A549 (cell line): Measurements from ENCODE around the gene QSER1. TPM values are rescaled to one million over a fixed set of nuclear protein-coding genes. Genes with fewer than 3 reads are reported as not detected.

Source experiments
- ATAC-seq, 2 experiments: fragments of 200-7000 bp in 1 of 2; fragments of >200 bp in 1 of 2; cut with Nextera tagmentation in 1 of 2; cut with Tn5 transposase in 1 of 2; 3 replicates each; pipeline versions ENCODE4 v1.8.0 to v1.9.1; 2018 to 2020; ENCODE audit warnings: mild to moderate bottlenecking in 1 of 2, moderate library complexity in 1 of 2
- CTCF ChIA-PET: fragments of 300-600 bp; sonication (Branson Sonifier 250); formaldehyde crosslinking; extraction: SDS; loops from one replicate; lab custom pipeline; 2021; ENCODE audit warnings: antibody characterized with exemption, inconsistent platforms; lab: Yijun Ruan, JAX
- POLR2A ChIA-PET: fragments of 350-600 bp; formaldehyde crosslinking; extraction: SDS; loops from one replicate; lab custom pipeline; 2021; ENCODE audit warnings: antibody characterized with exemption, inconsistent platforms; lab: Yijun Ruan, JAX
- DNase-seq, 2 experiments: peaks; one replicate each; pipeline versions ENCODE4 v3.0.0 to v3.0.0-alpha.2; 2011 to 2016; ENCODE audit warnings: low read depth in 1 of 2, low spot score in 1 of 2
- FAIRE-seq: peaks from 2 replicates; lab custom pipeline; 2011; peaks lifted over from hg19 to GRCh38; lab: Jason Lieb, UNC
- H3K27ac ChIP-seq, 2 experiments: fragments of >200 bp; sonication (Bioruptor Twin); formaldehyde crosslinking; 3 replicates each; pipeline ENCODE4 v1.5.1; 2016 to 2017
- H3K4me1 ChIP-seq: fragments of >200 bp; sonication (Bioruptor Twin); formaldehyde crosslinking; 3 replicates; pipeline ENCODE4 v1.6.1; 2016
- H3K4me2 ChIP-seq: fragments of >200 bp; sonication (Bioruptor Twin); formaldehyde crosslinking; 3 replicates; pipeline ENCODE4 v1.6.1; 2016
- H3K4me3 ChIP-seq: fragments of >200 bp; sonication (Bioruptor Twin); formaldehyde crosslinking; 3 replicates; pipeline ENCODE4 v1.5.1; 2016
- H3K9me3 ChIP-seq: fragments of >200 bp; sonication (Bioruptor Twin); formaldehyde crosslinking; 3 replicates; pipeline ENCODE4 v1.6.1; 2016
- ATOH8 ChIP-seq: fragments of 250-450 bp; sonication (Bioruptor Pico); IDR thresholded peaks from 2 replicates; pipeline ENCODE4 v1.5.0; 2020; ENCODE audit warnings: low read depth, mild to moderate bottlenecking, moderate library complexity
- BHLHE40 ChIP-seq: IDR thresholded peaks from 2 replicates; pipeline ENCODE4 v1.6.1; 2012; ENCODE audit warnings: low read depth, low read length, inconsistent platforms
- CHD2 ChIP-seq: fragments of 150-350 bp; IDR thresholded peaks from 2 replicates; pipeline ENCODE4 v1.6.1; 2014; ENCODE audit warnings: low read length; ENCODE audit not compliant: partially characterized antibody
- EHMT2 ChIP-seq: fragments of 200-600 bp; sonication (generic); IDR thresholded peaks from 2 replicates; pipeline ENCODE4 v1.6.1; 2016; ENCODE audit warnings: antibody characterized with exemption, low read depth, mild to moderate bottlenecking, moderate library complexity
- ELK1 ChIP-seq: fragments of 150-350 bp; IDR thresholded peaks from 2 replicates; pipeline ENCODE4 v1.6.1; 2014; ENCODE audit warnings: low read depth, mild to moderate bottlenecking, low read length
- ESRRA ChIP-seq: fragments of 150-350 bp; IDR thresholded peaks from 2 replicates; pipeline ENCODE4 v1.6.1; 2014; ENCODE audit warnings: mild to moderate bottlenecking, low read length, borderline replicate concordance
- FOSL2 ChIP-seq, 2 experiments: fragments of 450-650 bp in 1 of 2; fragments of >200 bp in 1 of 2; sonication (Bioruptor Twin) in 1 of 2; formaldehyde crosslinking; IDR thresholded peaks; 2 replicates each; pipeline versions ENCODE4 v1.5.0 to v1.6.1; 2016 to 2020; ENCODE audit warnings: mild to moderate bottlenecking in 1 of 2, moderate library complexity in 1 of 2
- GATA3 ChIP-seq: IDR thresholded peaks from 2 replicates; pipeline ENCODE4 v1.6.1; 2012; ENCODE audit warnings: borderline replicate concordance
- HDAC2 ChIP-seq: fragments of 200-600 bp; sonication (generic); IDR thresholded peaks from 2 replicates; pipeline ENCODE4 v1.6.1; 2016
- HEYL ChIP-seq: fragments of 250-450 bp; sonication (Bioruptor Pico); IDR thresholded peaks from 2 replicates; pipeline ENCODE4 v1.8.0; 2021; ENCODE audit warnings: mild to moderate bottlenecking, moderate library complexity
- HOXA7 ChIP-seq: fragments of 250-450 bp; sonication (Bioruptor Pico); IDR thresholded peaks from 2 replicates; pipeline ENCODE4 v1.5.0; 2020; ENCODE audit warnings: mild to moderate bottlenecking, moderate library complexity
- HOXB13 ChIP-seq: fragments of 250-450 bp; sonication (Bioruptor Pico); IDR thresholded peaks from 2 replicates; pipeline ENCODE4 v1.5.0; 2020; ENCODE audit warnings: low read depth, mild to moderate bottlenecking, moderate library complexity
- JUN ChIP-seq, 2 experiments: fragments of >200 bp; sonication (Bioruptor Twin); formaldehyde crosslinking; IDR thresholded peaks; 2 replicates in 1 of 2; 3 replicates in 1 of 2; pipeline ENCODE4 v1.6.1; 2016 to 2017
- JUNB ChIP-seq: fragments of >200 bp; sonication (Bioruptor Twin); formaldehyde crosslinking; IDR thresholded peaks from 2 replicates; pipeline ENCODE4 v1.6.1; 2016
- KDM5A ChIP-seq: fragments of 200-600 bp; sonication (generic); IDR thresholded peaks from 2 replicates; pipeline ENCODE4 v1.6.1; 2016; ENCODE audit warnings: antibody characterized with exemption, mild to moderate bottlenecking
- NR3C1 ChIP-seq: fragments of >200 bp; sonication (Bioruptor Twin); formaldehyde crosslinking; IDR thresholded peaks from 3 replicates; pipeline ENCODE4 v1.6.1; 2017
- POLR2A ChIP-seq: IDR thresholded peaks from 2 replicates; pipeline ENCODE4 v1.6.1; 2012; ENCODE audit warnings: mild to moderate bottlenecking, low read length
- POLR2AphosphoS2 ChIP-seq: conservative IDR thresholded peaks from 2 replicates; pipeline ENCODE4 v1.6.1; 2012; ENCODE audit warnings: low read length, improper control_type of control experiment, inconsistent platforms
- RCOR1 ChIP-seq: fragments of 150-350 bp; IDR thresholded peaks from 2 replicates; pipeline ENCODE4 v1.6.1; 2014; ENCODE audit warnings: antibody characterized with exemption, low read length, low read depth
- REST ChIP-seq: fragments of 200-600 bp; sonication (generic); IDR thresholded peaks from 2 replicates; pipeline ENCODE4 v1.6.1; 2016; ENCODE audit warnings: antibody characterized with exemption, mild to moderate bottlenecking, moderate library complexity
- RFX5 ChIP-seq: fragments of 450-650 bp; IDR thresholded peaks from 2 replicates; pipeline ENCODE4 v1.7.1; 2014; ENCODE audit warnings: antibody characterized with exemption, mild to moderate bottlenecking, moderate library complexity
- RNF2 ChIP-seq: fragments of 200-600 bp; sonication (generic); IDR thresholded peaks from 2 replicates; pipeline ENCODE4 v1.6.1; 2016; ENCODE audit warnings: low read depth, mild to moderate bottlenecking, antibody characterized with exemption, moderate library complexity, borderline replicate concordance
- TP53 ChIP-seq: fragments of 250-450 bp; sonication (Bioruptor Pico); IDR thresholded peaks from 2 replicates; pipeline ENCODE4 v1.5.0; 2021; ENCODE audit warnings: mild to moderate bottlenecking, moderate library complexity
- ZSCAN20 ChIP-seq: fragments of 250-450 bp; sonication (Bioruptor Pico); IDR thresholded peaks from 2 replicates; pipeline ENCODE4 v1.8.0; 2022; ENCODE audit warnings: mild to moderate bottlenecking, moderate library complexity
- WGBS: methylation state at CpG from one replicate; pipeline ENCODE4 v1.1.6; 2017; ENCODE audit errors: missing lambda C conversion rate; 5-methylcytosine and 5-hydroxymethylcytosine counted together
- polyA plus RNA-seq, 4 experiments: library from polyadenylated mRNA; depleted of rRNA in 3 of 4; stranded (reverse); fragments of >200 nt; fragmentation: RNase III in 1 of 4; extraction: RNeasy Plus Mini Kit Qiagen cat#74134 plus additional on column Dnase treatment in 1 of 4; gene quantifications; 2 replicates in 3 of 4; 3 replicates in 1 of 4; pipeline ENCODE4 v1.2.3, GENCODE V29; 2011 to 2017

QSER1 gene
- polyA plus RNA-seq, 2 of the 4 experiments (the other 2 are of a cell fraction), result 13.2 to 27.2 TPM

GRCh38 chr11:32919338-32919737 is 26.7 kb downstream of the QSER1 start (continued):
- TF ChIP-seq FOSL2 (IDR thresholded peaks at IDR 0.05), result no peak
- no peak for TF ChIP-seq FOSL2 (CRISPR knock-in tag; IDR thresholded peaks at IDR 0.05)
- TF ChIP-seq BHLHE40, result no peak
- TF ChIP-seq CHD2, result no peak
- TF ChIP-seq GATA3, result no peak
- TF ChIP-seq RFX5, result no peak
- TF ChIP-seq TP53 (CRISPR knock-in tag), result no peak

- CTCF ChIA-PET, result no interaction called here
- H3K4me1 ChIP-seq, result peaks cover 12% of the 10 kb centered on the region
- FAIRE-seq (no peak), ATAC-seq (no peak), DNase-seq (no peak)
- POLR2A ChIA-PET, result no interaction called here
- no peak for TF ChIP-seq GATA3
- TF ChIP-seq POLR2AphosphoS2, result no peak
- TF ChIP-seq RFX5, result no peak
- no peak for TF ChIP-seq ZSCAN20 (CRISPR knock-in tag)
- TF ChIP-seq CHD2, result no peak
- no peak for TF ChIP-seq HOXA7 (CRISPR knock-in tag)
- no peak for TF ChIP-seq EHMT2
- no peak for TF ChIP-seq POLR2A
- no peak for TF ChIP-seq RNF2
- no peak for TF ChIP-seq ATOH8
- no peak for TF ChIP-seq ELK1
- no peak for TF ChIP-seq JUNB
- H3K27ac ChIP-seq, result no peak overlapping the region
- no peaks in the 10 kb centered on the region for H3K9me3 ChIP-seq
- 98% methylated on average over 1 of the region's 1 CpG for WGBS
- no peak overlapping the region for H3K4me3 ChIP-seq
- no peak overlapping the region for H3K4me2 ChIP-seq
Measured at GRCh38 chr11:32920570-32920969, 28.0 kb downstream of the QSER1 start.

- ChIA-PET CTCF (no interaction called here), POLR2A (no interaction called here)
- FAIRE-seq, result no peak
- Histone ChIP-seq H3K27ac (no peak overlapping the region), H3K4me2 (no peak overlapping the region)
- no peak for TF ChIP-seq GATA3
- no peak for TF ChIP-seq EHMT2
- TF ChIP-seq RCOR1, result no peak
- no peak for TF ChIP-seq ESRRA
- no peak for TF ChIP-seq BHLHE40
- no peak for TF ChIP-seq HOXB13 (CRISPR knock-in tag)
- TF ChIP-seq JUN (IDR thresholded peaks at IDR 0.05), result no peak
- TF ChIP-seq HEYL (CRISPR knock-in tag), result no peak
- TF ChIP-seq REST, result no peak
- TF ChIP-seq ZSCAN20 (CRISPR knock-in tag), result no peak
- TF ChIP-seq KDM5A, result no peak
- no peak for TF ChIP-seq NR3C1
- TF ChIP-seq HDAC2, result no peak
- TF ChIP-seq POLR2AphosphoS2, result no peak
- TF ChIP-seq, all 56 proteins: peak for 0
- no peaks in the 10 kb centered on the region for H3K9me3 ChIP-seq
- no peak for ATAC-seq
- WGBS, result 47% methylated on average over 1 of the region's 1 CpG
- no peak overlapping the region for H3K4me3 ChIP-seq
- peaks cover 12% of the 10 kb centered on the region for H3K4me1 ChIP-seq
- DNase-seq, result no peak
Measured at GRCh38 chr11:32921204-32921603, 28.6 kb downstream of the QSER1 start.
